GM13977 (cell line): ENCODE measurements around the gene DUSP1.

Source experiments
- DNase-seq: peaks from one replicate; pipeline ENCODE4 v3.0.0; 2012; ENCODE audit warnings: low spot score
- in situ Hi-C: fragments of 300-500 bp; cut with MboI; formaldehyde crosslinking; loops from one replicate; pipeline ENCODE4 v1.12.0; 2022; ENCODE audit warnings: low sequenced_read_pairs, low pct_unique_long_range_greater_than_20kb, mixed read lengths, inconsistent platforms; ENCODE audit not compliant: unreplicated experiment
- TF ChIP-seq, protein P1 (sequence below): IDR thresholded peaks from 2 replicates; pipeline ENCODE4 v1.5.1; 2012; ENCODE audit warnings: mild to moderate bottlenecking, control low read depth; ENCODE audit not compliant: insufficient read depth; ENCODE audit errors: extremely low read depth, missing control alignments

Gene DUSP1

GRCh38 chr5:172729588-172729987, 41.4 kb downstream of the DUSP1 start:
- in situ Hi-C loops: no loop called here
- TF ChIP-seq, protein P1, sequence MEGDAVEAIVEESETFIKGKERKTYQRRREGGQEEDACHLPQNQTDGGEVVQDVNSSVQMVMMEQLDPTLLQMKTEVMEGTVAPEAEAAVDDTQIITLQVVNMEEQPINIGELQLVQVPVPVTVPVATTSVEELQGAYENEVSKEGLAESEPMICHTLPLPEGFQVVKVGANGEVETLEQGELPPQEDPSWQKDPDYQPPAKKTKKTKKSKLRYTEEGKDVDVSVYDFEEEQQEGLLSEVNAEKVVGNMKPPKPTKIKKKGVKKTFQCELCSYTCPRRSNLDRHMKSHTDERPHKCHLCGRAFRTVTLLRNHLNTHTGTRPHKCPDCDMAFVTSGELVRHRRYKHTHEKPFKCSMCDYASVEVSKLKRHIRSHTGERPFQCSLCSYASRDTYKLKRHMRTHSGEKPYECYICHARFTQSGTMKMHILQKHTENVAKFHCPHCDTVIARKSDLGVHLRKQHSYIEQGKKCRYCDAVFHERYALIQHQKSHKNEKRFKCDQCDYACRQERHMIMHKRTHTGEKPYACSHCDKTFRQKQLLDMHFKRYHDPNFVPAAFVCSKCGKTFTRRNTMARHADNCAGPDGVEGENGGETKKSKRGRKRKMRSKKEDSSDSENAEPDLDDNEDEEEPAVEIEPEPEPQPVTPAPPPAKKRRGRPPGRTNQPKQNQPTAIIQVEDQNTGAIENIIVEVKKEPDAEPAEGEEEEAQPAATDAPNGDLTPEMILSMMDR: no peak
- DNase-seq: no peak

DNA sequence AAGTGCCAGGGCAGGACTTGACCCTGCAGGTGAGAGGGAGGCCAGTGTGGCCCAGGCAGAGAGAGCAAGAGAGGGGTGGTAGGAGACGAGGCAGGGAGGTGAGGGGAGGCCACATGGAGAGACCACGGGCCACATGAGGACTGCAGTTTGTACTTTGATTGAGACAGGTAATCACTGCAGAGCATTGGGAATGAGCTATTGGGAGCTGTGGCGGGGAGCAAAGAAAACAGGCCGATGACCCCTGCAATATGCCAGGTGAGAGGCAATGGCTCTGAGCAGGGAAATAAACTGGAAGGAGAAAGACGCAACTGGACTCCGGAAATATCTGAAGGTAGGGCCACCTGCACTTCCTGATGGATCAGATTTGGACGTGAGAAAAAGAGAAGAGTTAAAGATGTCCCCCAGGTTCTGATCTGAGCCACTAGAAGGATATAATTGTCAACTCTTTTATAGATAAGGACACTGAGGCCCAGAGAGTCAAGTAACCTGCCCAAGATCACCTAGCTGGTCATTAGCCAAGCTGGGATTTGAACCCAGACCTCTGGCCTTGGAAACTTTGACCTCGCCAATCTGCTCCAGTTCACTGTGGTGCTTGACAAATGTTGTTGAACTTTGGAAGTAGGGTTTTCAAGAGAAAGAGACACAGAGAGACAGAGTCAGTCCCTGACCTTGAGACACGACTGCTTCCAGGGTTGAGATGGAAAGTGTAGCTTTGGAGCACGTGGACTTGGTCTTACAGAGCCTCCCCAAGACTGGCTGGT, 42.3 kb downstream of the DUSP1 start:
- TF ChIP-seq, protein P1: no peak
- in situ Hi-C loops: no loop called here

GRCh38 chr5:172727551-172727950, 43.4 kb downstream of the DUSP1 start:
- in situ Hi-C loops: no loop called here
- DNase-seq: no peak
- TF ChIP-seq, protein P1: no peak

More for the DNA sequence above, 42.3 kb downstream of the DUSP1 start:
- DNase-seq: no peak

DNA sequence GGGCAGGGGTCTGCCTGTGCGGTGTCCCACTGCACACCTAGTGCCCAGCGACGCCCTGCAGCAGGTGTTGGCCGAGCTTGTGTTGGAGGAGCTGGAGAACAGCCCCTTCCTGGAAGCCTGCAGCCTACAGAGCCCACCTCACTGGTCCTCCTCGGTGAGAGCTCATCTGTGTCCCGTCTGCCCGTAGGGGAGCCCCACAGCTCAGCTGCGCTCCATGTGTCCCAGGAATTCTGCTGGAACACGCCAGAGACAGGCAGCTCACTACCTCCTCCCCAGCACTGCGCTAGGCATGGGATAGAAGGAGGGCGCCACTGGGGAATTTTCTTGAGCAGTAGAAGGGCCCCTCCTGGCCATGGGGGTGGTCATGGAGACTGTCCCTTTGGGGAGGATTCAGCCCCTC, 44.0 kb downstream of the DUSP1 start:
- in situ Hi-C loops: no loop called here
- TF ChIP-seq, protein P1: no peak
- no peak for DNase-seq

DNA sequence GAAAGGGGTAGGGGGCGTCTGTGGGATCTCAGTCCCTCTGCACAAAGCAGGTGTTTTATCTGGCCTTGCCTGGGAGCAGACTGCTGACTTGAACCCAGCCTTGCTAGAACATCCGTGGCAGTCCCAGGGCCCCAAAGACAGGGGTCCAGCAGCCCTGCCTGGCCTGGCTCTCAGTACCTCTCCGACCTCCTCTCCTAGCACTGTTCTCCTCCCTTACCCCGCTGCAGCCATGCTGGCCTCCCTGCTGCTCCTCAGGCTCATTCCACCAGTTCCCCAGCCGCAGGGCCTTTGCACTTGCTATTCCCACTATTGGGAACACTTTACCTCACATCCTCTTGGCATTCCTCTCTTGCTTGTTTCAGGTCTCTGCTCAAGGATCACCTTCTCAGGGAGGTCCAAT, 45.2 kb downstream of the DUSP1 start:
- no peak for DNase-seq
- TF ChIP-seq, protein P1: no peak
- in situ Hi-C loops: no loop called here

DNA sequence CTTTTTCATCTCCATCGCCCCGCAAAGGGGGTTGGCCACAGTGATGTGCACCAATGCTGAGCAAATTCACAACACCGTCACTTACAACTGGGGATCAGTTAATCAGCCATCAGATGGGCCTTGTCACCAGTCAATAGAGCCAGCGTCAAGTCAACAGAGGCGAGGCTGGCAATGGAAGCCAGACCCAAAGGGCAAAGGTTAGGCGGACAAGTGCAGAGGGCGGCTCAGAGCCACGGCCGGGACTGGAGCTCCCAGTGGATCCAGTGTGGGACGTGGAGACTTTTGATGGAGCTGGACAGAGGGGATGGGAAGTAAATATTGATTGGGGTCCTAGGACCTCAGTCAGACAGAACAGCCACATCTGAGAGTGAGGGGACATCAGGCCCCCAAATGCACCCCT, 45.7 kb downstream of the DUSP1 start:
- no peak for DNase-seq
- in situ Hi-C loops: no loop called here

More for the DNA sequence above, 45.7 kb downstream of the DUSP1 start:
- TF ChIP-seq, protein P1: no peak
